Measurements from ENCODE around the gene TTC7B. TPM values are rescaled to one million over a fixed set of nuclear protein-coding genes. Genes with fewer than 3 reads are reported as not detected.

Gene TTC7B
- total RNA-seq, 1 donor from 2014 or later: 46.6 TPM

GRCh38 chr14:90652626-90653025 is 163.6 kb downstream of the TTC7B start:
- Mint-ChIP-seq H3K36me3 (ENCODE audit: insufficient read depth) (no peaks in the 10 kb centered on the region), H3K4me1 (ENCODE audit: low read depth) (peaks cover 1% of the 10 kb centered on the region), H3K27ac (no peak overlapping the region), H3K27me3 (no peaks in the 10 kb centered on the region), H3K4me3 (ENCODE audit: low read depth) (no peak overlapping the region), H3K9me3 (ENCODE audit: low read depth) (no peaks in the 10 kb centered on the region)
- TF ChIP-seq CTCF (IDR thresholded peaks at IDR 0.05; ENCODE audit: unreplicated experiment): no peak
- no peak for DNase-seq (ENCODE audit: low spot score, unreplicated experiment)

- H3K4me3 Mint-ChIP-seq (ENCODE audit: low read depth): no peak overlapping the region
- TF ChIP-seq CTCF (IDR thresholded peaks at IDR 0.05; ENCODE audit: unreplicated experiment): no peak
- H3K36me3 Mint-ChIP-seq (ENCODE audit: insufficient read depth): no peaks in the 10 kb centered on the region
- H3K4me1 Mint-ChIP-seq (ENCODE audit: low read depth): peaks cover 3% of the 10 kb centered on the region
- no peaks in the 10 kb centered on the region for H3K9me3 Mint-ChIP-seq (ENCODE audit: low read depth)
- no peaks in the 10 kb centered on the region for H3K27me3 Mint-ChIP-seq
- no peak for DNase-seq (ENCODE audit: low spot score, unreplicated experiment)
- no peak overlapping the region for H3K27ac Mint-ChIP-seq
Measured at GRCh38 chr14:90651976-90652560, 164.2 kb downstream of the TTC7B start.

- Mint-ChIP-seq H3K27ac (no peak overlapping the region), H3K27me3 (no peaks in the 10 kb centered on the region)
Measured at GRCh38 chr14:90651271-90651804, 164.9 kb downstream of the TTC7B start.

GRCh38 chr14:90649557-90650135 is 166.6 kb downstream of the TTC7B start:
- no peak for DNase-seq (ENCODE audit: low spot score, unreplicated experiment)
- TF ChIP-seq CTCF (IDR thresholded peaks at IDR 0.05; ENCODE audit: unreplicated experiment): no peak
- Mint-ChIP-seq H3K4me3 (ENCODE audit: low read depth) (no peak overlapping the region), H3K9me3 (ENCODE audit: low read depth) (no peaks in the 10 kb centered on the region), H3K4me1 (ENCODE audit: low read depth) (peaks cover 5% of the 10 kb centered on the region), H3K27me3 (no peaks in the 10 kb centered on the region), H3K36me3 (ENCODE audit: insufficient read depth) (no peaks in the 10 kb centered on the region), H3K27ac (no peak overlapping the region)

More at GRCh38 chr14:90651271-90651804, 164.9 kb downstream of the TTC7B start:
- TF ChIP-seq CTCF (IDR thresholded peaks at IDR 0.05; ENCODE audit: unreplicated experiment): no peak
- Mint-ChIP-seq H3K4me3 (ENCODE audit: low read depth) (no peak overlapping the region), H3K9me3 (ENCODE audit: low read depth) (no peaks in the 10 kb centered on the region), H3K36me3 (ENCODE audit: insufficient read depth) (no peaks in the 10 kb centered on the region), H3K4me1 (ENCODE audit: low read depth) (peaks cover 3% of the 10 kb centered on the region)
- no peak for DNase-seq (ENCODE audit: low spot score, unreplicated experiment)

GRCh38 chr14:90649083-90649482 is 167.1 kb downstream of the TTC7B start:
- H3K36me3 Mint-ChIP-seq (ENCODE audit: insufficient read depth): no peaks in the 10 kb centered on the region
- TF ChIP-seq CTCF (IDR thresholded peaks at IDR 0.05; ENCODE audit: unreplicated experiment): no peak
- H3K9me3 Mint-ChIP-seq (ENCODE audit: low read depth): no peaks in the 10 kb centered on the region
- H3K27ac Mint-ChIP-seq: no peak overlapping the region
- H3K27me3 Mint-ChIP-seq: no peaks in the 10 kb centered on the region
- DNase-seq (ENCODE audit: low spot score, unreplicated experiment): no peak
- H3K4me1 Mint-ChIP-seq (ENCODE audit: low read depth): peaks cover 10% of the 10 kb centered on the region
- no peak overlapping the region for H3K4me3 Mint-ChIP-seq (ENCODE audit: low read depth)
